Osteocyte (in vitro differentiated cells): ENCODE measurements around the gene SLX4IP. TPM values are rescaled to one million over a fixed set of nuclear protein-coding genes. Genes with fewer than 3 reads are reported as not detected.

ENCODE experiments used
- DNase-seq: peaks from one replicate; pipeline ENCODE4 v3.0.0; 2021; ENCODE audit warnings: mixed read lengths; ENCODE audit not compliant: unreplicated experiment; ENCODE audit errors: extremely low spot score
- H3K27ac Mint-ChIP-seq: one replicate; pipeline ENCODE4 v1.8.0; 2021; ENCODE audit warnings: mild to moderate bottlenecking, mixed read lengths; ENCODE audit not compliant: unreplicated experiment
- H3K27me3 Mint-ChIP-seq: one replicate; pipeline ENCODE4 v1.8.0; 2021; ENCODE audit warnings: mixed read lengths; ENCODE audit not compliant: unreplicated experiment
- H3K36me3 Mint-ChIP-seq: one replicate; pipeline ENCODE4 v1.8.0; 2021; ENCODE audit warnings: mixed read lengths; ENCODE audit not compliant: unreplicated experiment
- H3K4me1 Mint-ChIP-seq: one replicate; pipeline ENCODE4 v1.8.0; 2021; ENCODE audit warnings: mixed read lengths; ENCODE audit not compliant: unreplicated experiment
- H3K4me3 Mint-ChIP-seq: one replicate; pipeline ENCODE4 v1.8.0; 2021; ENCODE audit warnings: mild to moderate bottlenecking, moderate library complexity, mixed read lengths; ENCODE audit not compliant: unreplicated experiment
- H3K9me3 Mint-ChIP-seq: one replicate; pipeline ENCODE4 v1.8.0; 2021; ENCODE audit warnings: mixed read lengths; ENCODE audit not compliant: unreplicated experiment
- total RNA-seq: library from RNA; stranded (reverse); gene quantifications from 2 replicates; pipeline ENCODE4 v1.2.1, GENCODE V29; 2021
- TF ChIP-seq, protein P1 (sequence below): fragments of 200-600 bp; sonication (generic); IDR thresholded peaks from 2 replicates; pipeline ENCODE4 v1.5.0; 2021; ENCODE audit warnings: antibody characterized with exemption, mild to moderate bottlenecking, moderate library complexity

The SLX4IP gene
- total RNA-seq, 1 donor from 2014 or later, result 5.4 TPM

DNA sequence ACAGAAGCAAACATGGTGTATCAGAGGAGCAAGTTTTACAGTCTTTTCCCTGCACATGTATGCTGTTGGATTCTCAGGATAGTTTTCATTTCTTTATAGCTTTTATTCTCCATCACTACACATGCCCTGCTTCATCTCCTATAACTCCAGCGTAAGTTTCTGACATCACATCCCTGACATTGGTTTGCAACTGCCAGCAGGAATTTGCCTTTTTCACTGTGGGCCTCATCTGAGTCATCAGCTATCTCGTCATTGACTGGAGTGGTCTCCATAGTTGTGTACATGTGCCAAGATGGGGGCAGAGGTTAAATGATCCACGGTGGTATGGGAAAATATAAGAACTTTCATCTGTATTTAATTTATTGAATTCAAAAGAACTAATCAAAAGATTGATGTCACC is 96.7 kb downstream of the SLX4IP start:
- Mint-ChIP-seq H3K4me1 (peaks cover 3% of the 10 kb centered on the region), H3K27ac (no peak overlapping the region), H3K36me3 (peaks cover 2% of the 10 kb centered on the region), H3K4me3 (no peak overlapping the region), H3K27me3 (no peaks in the 10 kb centered on the region), H3K9me3 (no peaks in the 10 kb centered on the region)
- TF ChIP-seq, protein P1, sequence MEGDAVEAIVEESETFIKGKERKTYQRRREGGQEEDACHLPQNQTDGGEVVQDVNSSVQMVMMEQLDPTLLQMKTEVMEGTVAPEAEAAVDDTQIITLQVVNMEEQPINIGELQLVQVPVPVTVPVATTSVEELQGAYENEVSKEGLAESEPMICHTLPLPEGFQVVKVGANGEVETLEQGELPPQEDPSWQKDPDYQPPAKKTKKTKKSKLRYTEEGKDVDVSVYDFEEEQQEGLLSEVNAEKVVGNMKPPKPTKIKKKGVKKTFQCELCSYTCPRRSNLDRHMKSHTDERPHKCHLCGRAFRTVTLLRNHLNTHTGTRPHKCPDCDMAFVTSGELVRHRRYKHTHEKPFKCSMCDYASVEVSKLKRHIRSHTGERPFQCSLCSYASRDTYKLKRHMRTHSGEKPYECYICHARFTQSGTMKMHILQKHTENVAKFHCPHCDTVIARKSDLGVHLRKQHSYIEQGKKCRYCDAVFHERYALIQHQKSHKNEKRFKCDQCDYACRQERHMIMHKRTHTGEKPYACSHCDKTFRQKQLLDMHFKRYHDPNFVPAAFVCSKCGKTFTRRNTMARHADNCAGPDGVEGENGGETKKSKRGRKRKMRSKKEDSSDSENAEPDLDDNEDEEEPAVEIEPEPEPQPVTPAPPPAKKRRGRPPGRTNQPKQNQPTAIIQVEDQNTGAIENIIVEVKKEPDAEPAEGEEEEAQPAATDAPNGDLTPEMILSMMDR, result no peak
- DNase-seq, result no peak

DNA sequence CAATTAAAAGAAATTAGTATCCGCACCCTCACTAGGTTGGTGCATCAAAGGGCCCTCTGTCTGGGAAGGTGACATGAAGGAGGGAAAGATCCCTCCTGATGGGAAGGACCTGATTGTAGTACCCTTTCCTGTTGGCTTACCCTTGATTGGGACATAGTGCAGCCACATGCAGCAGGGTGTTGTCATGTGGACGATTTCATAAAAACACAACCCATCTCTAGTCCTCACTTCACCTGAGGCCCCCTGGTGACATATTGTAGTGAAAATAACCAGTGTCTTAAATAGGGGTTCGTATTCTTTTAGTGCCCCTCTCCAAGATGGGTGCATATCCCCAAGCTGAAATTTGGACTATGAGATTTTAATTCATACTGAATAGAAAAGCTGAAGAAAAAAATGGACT is 97.3 kb downstream of the SLX4IP start:
- H3K27me3 Mint-ChIP-seq, result no peaks in the 10 kb centered on the region
- H3K4me1 Mint-ChIP-seq, result peaks cover 4% of the 10 kb centered on the region
- no peak overlapping the region for H3K4me3 Mint-ChIP-seq
- H3K27ac Mint-ChIP-seq, result no peak overlapping the region
- H3K9me3 Mint-ChIP-seq, result no peaks in the 10 kb centered on the region
- peaks cover 2% of the 10 kb centered on the region for H3K36me3 Mint-ChIP-seq
- TF ChIP-seq, protein P1, result no peak
- no peak for DNase-seq

DNA sequence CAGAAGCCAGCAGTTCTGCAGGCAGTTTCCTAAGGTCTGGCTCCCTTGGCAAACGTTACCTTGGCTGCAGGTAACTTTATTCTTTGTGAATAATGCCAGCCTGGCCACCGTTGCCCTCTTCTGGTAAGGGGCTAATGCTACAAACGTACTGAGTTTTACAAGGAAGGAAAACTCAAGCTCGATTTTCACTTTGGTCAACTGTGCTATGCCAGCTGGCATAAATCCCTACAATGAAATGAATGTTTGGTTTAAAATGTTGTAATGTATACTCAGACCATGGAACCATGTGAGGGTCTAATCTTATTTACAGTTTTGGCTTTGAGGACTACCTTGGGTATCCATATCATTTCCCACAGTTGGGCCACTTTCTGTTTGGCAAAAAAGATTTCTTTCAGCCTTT is 101.4 kb downstream of the SLX4IP start:
- H3K27ac Mint-ChIP-seq, result no peak overlapping the region
- no peak for DNase-seq
- H3K4me3 Mint-ChIP-seq, result no peak overlapping the region

DNA sequence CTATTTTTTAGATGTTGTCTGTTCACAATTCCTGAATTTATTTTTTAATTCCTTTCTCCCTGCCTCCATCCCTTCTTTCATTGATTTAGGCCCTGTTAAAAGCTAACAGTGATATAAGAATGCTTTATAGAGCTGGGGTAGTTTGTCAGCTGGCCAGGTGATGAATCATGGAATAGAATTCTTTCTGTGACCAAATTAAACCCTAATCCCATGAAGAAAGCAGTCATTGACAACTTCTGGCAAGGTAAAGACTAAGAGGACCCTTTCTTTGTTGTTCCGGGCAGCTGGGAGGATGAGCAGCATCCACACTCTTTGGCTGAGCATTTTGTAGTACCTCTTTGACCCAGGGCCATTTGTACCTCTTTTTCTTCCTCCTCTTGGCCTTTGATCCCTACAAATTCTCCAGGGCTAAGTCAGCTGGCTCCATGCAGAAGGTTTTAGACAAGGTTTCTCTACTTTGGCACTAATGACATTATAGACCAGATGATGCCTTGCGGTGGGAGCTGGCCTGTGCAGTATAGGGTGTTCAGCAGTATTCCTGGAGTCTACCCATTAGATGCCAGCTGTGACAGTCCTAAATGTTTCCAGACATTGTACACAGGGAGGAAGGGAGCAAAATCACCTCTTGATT is 102.9 kb downstream of the SLX4IP start:
- no peaks in the 10 kb centered on the region for H3K27me3 Mint-ChIP-seq
- DNase-seq, result no peak
- H3K9me3 Mint-ChIP-seq, result no peaks in the 10 kb centered on the region
- H3K4me1 Mint-ChIP-seq, result peaks cover 41% of the 10 kb centered on the region
- TF ChIP-seq, protein P1, result no peak
- no peak overlapping the region for H3K27ac Mint-ChIP-seq
- H3K36me3 Mint-ChIP-seq, result no peaks in the 10 kb centered on the region
- H3K4me3 Mint-ChIP-seq, result no peak overlapping the region

More for the DNA sequence above, 101.4 kb downstream of the SLX4IP start:
- H3K36me3 Mint-ChIP-seq, result no peaks in the 10 kb centered on the region
- H3K4me1 Mint-ChIP-seq, result peaks cover 30% of the 10 kb centered on the region
- H3K9me3 Mint-ChIP-seq, result no peaks in the 10 kb centered on the region
- TF ChIP-seq, protein P1, result peak; percentile 70
- no peaks in the 10 kb centered on the region for H3K27me3 Mint-ChIP-seq

DNA sequence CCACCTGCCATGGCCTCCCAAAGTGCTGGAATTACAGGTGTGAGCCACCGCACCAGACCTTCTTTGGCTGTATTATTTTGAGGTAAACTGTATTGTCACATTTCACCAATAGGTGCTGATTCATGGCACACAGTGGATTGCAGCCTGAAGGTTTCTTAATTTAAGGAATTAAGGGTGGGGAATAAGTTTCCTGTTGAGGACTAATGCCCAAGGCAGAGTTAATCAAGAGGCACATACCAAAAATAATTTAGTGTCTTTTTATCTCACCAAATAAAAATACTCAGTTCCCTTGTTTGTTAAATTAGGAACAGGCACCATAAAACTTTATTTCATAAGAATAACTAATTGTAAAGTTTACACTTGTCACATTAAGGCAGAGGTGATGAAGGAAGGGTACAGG is 103.7 kb downstream of the SLX4IP start:
- Mint-ChIP-seq H3K27me3 (no peaks in the 10 kb centered on the region), H3K4me3 (no peak overlapping the region), H3K36me3 (no peaks in the 10 kb centered on the region), H3K4me1 (peaks cover 41% of the 10 kb centered on the region), H3K27ac (no peak overlapping the region), H3K9me3 (no peaks in the 10 kb centered on the region)
- DNase-seq, result no peak
- TF ChIP-seq, protein P1, result no peak
